HG02852 (cell line): ENCODE results near the gene GRAMD2B.

Experiments
- ATAC-seq: cut with Tn5 transposase; IDR thresholded peaks from one replicate; pipeline ENCODE4 v1.9.1; 2021; ENCODE audit warnings: mild to moderate bottlenecking, moderate library complexity; ENCODE audit not compliant: unreplicated experiment

The GRAMD2B gene

GRCh38 chr5:126472538-126472889 is 49.3 kb downstream of the GRAMD2B start:
- no peak for ATAC-seq

- no peak for ATAC-seq
Observed at GRCh38 chr5:126477294-126478117, 54.3 kb downstream of the GRAMD2B start.

DNA sequence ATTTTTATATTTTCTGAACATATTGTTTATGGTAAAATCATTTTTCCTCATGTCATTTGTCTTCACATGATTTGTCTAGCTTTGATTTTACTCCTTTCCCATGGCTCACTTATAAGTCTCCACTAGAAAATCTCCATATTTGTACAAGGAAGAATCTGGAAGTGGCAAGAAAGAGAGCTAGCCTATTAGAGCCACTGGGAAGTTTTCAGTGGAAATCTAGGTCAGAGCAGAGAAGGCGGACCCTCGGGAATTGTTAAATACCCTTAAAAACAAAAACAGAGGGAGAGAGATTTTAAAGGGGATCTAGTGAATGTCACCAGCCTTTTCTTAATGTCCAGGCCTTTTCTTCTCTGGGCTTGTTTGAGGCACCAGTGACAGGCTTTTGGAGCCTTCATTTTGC is 56.6 kb downstream of the GRAMD2B start:
- no peak for ATAC-seq

DNA sequence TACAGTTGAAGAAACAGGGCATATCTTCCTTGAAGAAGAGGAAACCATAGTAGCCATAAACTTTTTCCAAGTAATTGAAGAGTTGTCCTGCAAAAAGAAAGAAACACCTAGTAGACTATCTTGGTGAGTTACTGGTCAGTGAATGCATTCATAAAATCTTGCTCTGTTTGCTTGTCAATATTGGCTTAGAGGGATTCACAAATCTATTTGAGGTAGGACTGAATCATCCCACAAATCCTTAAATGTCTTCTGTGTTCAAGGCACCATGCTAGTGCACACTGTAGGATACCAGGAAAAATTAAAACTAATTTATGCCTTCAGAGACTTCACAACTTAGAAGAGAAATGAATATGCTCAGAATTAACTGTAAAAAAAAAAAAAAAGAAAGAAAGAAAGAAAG is 57.6 kb downstream of the GRAMD2B start:
- no peak for ATAC-seq

DNA sequence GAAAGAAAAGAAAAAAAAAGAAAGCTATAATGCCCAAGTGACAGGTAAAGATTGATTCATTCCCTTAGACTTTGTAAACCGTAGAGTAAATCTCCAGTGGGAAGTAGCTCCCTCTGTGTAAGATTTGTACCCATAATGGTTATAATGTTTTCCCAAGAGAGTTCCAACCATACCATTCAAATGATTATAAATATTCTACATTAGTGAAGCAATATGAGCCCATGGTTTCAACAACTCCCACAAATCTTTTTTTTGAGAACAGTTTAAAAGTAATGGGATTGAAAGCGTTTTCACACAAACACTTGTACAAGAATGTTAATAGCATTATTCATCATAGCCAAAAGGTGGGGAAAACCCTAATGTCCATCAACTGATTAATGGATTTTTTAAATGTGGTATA is 58.0 kb downstream of the GRAMD2B start:
- ATAC-seq: no peak

DNA sequence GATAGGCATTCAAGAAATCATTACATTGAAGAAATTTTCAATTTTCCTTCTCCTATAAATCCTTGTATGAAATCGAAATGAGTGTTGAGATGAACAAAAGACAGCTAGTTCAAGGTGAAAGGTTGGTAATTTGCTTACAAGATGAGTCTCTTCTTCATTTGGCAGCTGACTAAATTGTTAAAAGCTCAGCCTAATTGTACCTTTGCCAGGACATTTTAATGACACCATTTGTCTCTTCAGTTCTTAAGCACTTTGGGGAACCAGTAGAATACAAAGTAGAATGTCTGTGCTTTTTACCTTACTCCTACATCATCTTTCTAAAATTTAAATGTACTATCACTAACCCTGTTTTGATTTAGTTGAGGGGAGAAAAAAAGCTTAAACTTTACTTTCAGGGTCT is 59.4 kb downstream of the GRAMD2B start:
- no peak for ATAC-seq

DNA sequence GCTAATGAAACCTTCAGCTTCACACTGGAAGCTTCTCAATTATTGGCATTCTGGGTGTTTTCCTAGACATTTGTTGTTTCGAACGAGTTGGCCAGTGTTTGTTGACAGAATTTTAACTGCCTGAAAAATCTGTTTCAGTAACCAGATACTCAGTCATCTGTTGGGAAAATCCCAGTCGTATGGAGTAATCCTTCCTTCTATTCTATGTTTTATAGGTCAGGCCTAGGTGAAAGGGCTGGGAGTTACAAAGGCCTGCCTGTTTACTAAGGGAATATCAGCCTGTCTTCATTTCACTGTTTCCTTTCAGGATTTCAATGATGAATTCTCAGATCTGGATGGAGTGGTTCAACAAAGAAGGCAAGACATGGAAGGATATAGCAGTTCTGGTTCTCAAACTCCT is 59.9 kb downstream of the GRAMD2B start:
- ATAC-seq: no peak

GRCh38 chr5:126484253-126484652 is 61.0 kb downstream of the GRAMD2B start:
- ATAC-seq: no peak

GRCh38 chr5:126486332-126486731 is 63.1 kb downstream of the GRAMD2B start:
- ATAC-seq: no peak

DNA sequence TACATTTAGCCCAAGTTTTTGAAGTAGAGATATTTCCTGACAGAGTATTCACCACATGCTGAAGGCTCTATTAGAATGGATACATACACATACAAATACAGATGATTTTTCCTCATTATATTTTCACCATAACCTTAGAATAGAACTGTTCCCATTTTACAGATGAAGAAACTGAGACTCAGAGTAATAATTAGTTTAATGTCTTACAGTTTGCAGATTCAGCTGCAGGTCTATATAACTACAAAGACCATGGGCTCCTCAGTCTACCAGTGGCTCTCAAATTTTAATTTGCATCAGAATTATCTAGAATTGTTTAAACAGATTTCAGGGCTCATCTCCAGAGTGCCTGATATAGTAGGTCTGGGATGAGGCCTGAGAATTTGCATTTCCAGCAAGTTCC is 64.4 kb downstream of the GRAMD2B start:
- ATAC-seq: no peak

DNA sequence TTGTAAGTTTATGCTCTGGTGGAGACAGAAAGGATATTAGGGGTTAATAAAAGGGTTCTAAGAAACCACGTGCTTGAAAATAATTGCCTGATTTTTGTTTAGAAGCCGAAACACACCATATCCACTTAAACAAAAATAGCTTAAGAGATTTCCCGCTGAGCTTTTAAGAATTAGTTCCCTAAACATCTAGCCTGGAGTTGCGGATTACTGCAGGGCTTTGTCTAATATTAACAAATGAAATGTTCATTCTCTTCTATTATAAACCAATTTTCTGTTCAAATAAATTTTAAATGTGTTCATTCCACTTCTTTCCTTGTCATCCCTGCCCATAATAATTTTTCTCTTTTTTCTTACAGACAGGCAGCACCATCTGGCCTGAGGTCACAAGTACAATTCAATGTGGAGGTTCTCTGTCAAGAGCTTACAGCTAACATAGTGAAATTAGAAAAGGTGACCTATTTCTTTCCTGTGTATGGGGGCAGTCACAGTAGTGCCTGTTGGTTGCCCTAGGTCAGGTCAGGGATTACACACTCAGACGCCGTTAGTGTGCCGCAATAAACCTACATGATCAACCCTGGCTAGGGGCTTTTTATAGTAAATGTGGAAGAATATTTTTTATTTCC is 65.3 kb downstream of the GRAMD2B start:
- ATAC-seq: no peak

DNA sequence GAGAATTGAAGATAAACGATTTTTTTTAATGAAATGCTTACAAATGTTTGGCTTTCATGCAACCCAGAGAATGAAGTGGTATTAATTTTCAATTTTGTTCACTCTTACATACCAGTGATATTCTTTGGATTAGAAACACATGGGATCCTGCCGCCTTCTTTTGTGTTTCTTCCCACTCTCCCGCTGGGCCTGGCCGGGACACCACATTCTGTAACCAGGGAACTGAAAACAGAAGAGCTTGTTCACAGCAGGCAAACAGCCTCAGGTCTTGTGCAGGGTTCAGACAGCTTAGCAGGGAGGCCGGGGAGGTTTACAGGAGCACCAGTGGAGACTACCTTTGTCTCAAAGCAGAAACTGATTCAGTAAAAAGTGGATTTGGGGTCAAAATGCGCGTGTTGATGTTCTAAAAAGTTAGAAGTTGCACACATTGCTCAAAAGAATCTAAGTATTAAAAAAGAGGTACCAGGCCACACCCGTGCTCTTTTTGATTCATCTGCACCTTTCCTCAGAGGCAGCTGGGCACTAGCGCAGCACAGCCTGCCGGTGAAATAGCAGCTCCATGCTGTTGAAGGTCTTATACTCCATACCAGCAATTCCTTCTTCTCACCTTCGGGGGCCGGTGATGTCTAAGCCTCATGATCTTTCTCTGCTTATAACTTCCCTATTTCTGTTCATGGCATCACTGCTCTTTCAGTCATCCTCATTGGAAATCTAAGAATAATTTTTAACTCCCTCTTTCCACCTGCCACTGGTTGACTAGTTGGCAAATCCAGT is 67.1 kb downstream of the GRAMD2B start:
- ATAC-seq: no peak

- ATAC-seq: no peak
Observed at GRCh38 chr5:126492939-126493338, 69.7 kb downstream of the GRAMD2B start.

DNA sequence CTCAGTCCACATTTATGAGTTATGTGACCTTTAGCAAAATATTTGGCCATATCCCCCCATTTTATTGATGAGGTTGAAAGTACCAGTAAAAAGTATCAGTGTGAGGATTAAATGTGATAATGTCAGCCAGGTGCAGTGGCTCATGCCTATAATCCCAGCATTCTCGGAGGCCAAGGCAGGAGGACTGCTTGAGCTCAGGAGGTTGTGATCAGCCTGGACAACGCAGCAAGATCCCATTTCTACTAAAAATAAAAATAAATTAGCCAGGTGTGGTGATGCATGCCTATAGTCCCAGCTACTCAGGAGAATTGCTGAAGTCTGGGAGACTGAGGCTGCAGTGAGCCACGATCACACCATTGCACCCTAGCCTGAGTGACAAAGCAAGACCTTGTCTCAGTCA is 71.2 kb downstream of the GRAMD2B start:
- no peak for ATAC-seq

- no peak for ATAC-seq
Observed at GRCh38 chr5:126497506-126497905, 74.3 kb downstream of the GRAMD2B start.

DNA sequence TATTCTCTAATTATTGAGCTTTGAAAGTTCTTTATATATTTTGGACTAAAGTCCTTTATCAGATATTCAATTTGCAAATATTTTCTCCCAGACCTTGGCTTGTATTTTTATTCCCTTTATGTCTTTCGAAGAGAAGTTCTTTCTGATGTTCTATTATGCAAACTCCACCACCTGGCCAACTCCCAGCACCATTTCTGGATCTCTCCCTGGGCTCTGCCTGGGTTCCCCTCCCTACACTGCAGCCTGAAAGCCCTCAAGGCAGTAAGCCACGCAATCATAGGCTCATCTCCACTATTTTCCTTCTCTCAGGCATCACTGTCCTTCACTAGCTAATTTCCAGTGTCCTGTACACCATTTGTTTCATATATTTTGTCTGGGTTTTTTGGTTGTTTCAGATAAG is 76.1 kb downstream of the GRAMD2B start:
- ATAC-seq: no peak

DNA sequence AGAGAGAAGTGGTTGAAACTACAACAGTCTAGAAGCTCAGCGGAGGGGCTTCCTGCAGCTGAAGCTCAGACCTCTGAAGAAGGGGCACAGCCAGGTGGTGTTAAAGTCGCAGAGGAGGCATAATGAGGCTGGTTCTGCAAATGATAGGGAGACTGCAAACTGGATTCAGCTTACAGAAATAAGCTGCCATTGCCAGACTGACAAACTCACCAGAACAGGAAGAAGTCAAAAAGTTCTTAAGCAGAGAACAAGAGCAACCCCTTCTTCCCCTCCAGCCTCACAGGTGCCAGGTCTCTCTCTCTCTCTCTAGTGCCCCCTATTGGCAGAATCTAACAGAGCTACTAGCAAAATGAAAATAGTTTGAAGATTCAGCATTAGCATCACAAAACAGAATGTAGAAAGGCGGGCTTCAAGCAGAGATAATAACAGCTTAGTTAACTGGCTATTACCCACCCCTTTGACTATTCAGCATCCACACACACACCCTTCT is 76.7 kb downstream of the GRAMD2B start:
- peak; percentile 68 for ATAC-seq

DNA sequence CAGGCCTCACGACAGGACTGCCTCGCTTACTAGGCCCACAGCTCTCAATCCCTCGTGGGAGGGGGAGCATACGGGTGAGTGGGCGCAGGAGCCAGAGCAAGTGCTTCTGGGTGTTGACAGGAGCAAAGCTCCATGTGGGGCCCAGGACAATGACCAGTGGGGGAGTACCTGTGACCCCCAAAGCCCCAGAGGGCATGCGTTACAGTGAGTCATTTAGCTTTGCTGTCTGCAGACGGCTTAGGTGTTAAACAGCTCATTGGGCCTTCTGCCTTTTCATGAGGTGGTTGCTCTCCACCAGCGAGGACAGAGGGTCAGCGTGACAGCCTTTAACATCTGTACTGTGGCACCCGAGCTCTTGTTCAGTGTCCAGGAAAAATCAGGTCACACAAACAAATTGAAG is 78.2 kb downstream of the GRAMD2B start:
- no peak for ATAC-seq

- ATAC-seq: no peak
Observed at GRCh38 chr5:126503602-126504104, 80.4 kb downstream of the GRAMD2B start.

GRCh38 chr5:126506079-126506478 is 82.9 kb downstream of the GRAMD2B start:
- no peak for ATAC-seq

GRCh38 chr5:126508251-126508961 is 85.2 kb downstream of the GRAMD2B start:
- ATAC-seq: no peak
